Left lung (tissue), 10 donors: Measurements from ENCODE around the gene SLC26A11. TPM values are rescaled to one million over a fixed set of nuclear protein-coding genes. Genes with fewer than 3 reads are reported as not detected.

Experiments used
- ATAC-seq: fragments of 200-7000 bp; cut with Tn5 transposase; one replicate; pipeline ENCODE4 v1.9.1; 2020; ENCODE audit warnings: moderate library complexity
- DNase-seq, 4 donors: peaks; one replicate each; pipeline ENCODE4 v3.0.0-alpha.2; 2013 to 2020
- H3K27ac ChIP-seq, 2 donors: fragments of 200-600 bp; sonication (generic) in 1 of 2; one replicate each; pipeline versions ENCODE4 v1.5.0 to v1.8.0; 2020 to 2021
- H3K27me3 ChIP-seq, 2 donors: fragments of 200-600 bp; sonication (generic) in 1 of 2; one replicate each; pipeline versions ENCODE4 v1.5.0 to v1.8.0; 2020 to 2021
- H3K36me3 ChIP-seq, 2 donors: fragments of 200-600 bp; sonication (generic) in 1 of 2; one replicate each; pipeline versions ENCODE4 v1.5.0 to v1.8.0; 2020 to 2021
- H3K4me1 ChIP-seq, 2 donors: fragments of 200-600 bp; one replicate each; pipeline ENCODE4 v1.8.0; 2021
- H3K4me3 ChIP-seq, 2 donors: fragments of 200-600 bp; sonication (generic) in 1 of 2; one replicate each; pipeline versions ENCODE4 v1.5.0 to v1.8.0; 2020 to 2021; ENCODE audit warnings: mild to moderate bottlenecking in 1 of 2
- H3K9me3 ChIP-seq, 2 donors: fragments of 200-600 bp; sonication (generic) in 1 of 2; one replicate each; pipeline versions ENCODE4 v1.5.0 to v1.8.0; 2020 to 2021
- CTCF ChIP-seq, 2 donors: fragments of 200-600 bp; sonication (generic) in 1 of 2; IDR thresholded peaks; one replicate each; pipeline versions ENCODE4 v1.5.0 to v1.8.0; 2021; ENCODE audit warnings: antibody characterized with exemption in 2 of 2
- intact Hi-C, 2 donors: fragments of 100-400 bp; cut with DNase I; formaldehyde crosslinking; loops; one replicate each; pipeline versions ENCODE4 v1.11.2 to v1.14.2; 2022
- polyA plus RNA-seq, 6 donors: library from polyadenylated mRNA; unstranded; fragments of 120-200 nt; gene quantifications; one replicate each; pipeline ENCODE4 v1.2.1, GENCODE V29; 2013; ENCODE audit not compliant: insufficient read length in 6 of 6
- total RNA-seq, 2 donors: library from RNA; stranded (reverse); fragmentation: NEBNext Ultra II Directional; extraction: Animal tissue kit (Norgen Biotek cat#: 25700); gene quantifications; one replicate each; pipeline ENCODE4 v1.2.1, GENCODE V29; 2021
- donor health status: DM: no; HTN: yes; CAD: no.
- donor health status: DM: no; HTN: no; CAD: no.

Gene SLC26A11
- total and polyA plus RNA-seq, 8 donors: 22.3 to 36.0 (median 24.6) TPM

GRCh38 chr17:80201446-80201845 lies 18.8 kb upstream of the SLC26A11 start:
- Histone ChIP-seq H3K4me3 (no peak overlapping the region), H3K27me3 (no peaks in the 10 kb centered on the region), H3K9me3 (no peaks in the 10 kb centered on the region), H3K27ac (no peak overlapping the region), H3K36me3 (peaks cover 0 to 8% of the 10 kb centered on the region in 2 donors), H3K4me1 (no peaks in the 10 kb centered on the region)
- DNase-seq (no peak), ATAC-seq (no peak)
- no peak for TF ChIP-seq CTCF (IDR thresholded peaks at IDR 0.05)
- intact Hi-C loops: no loop called here

GRCh38 chr17:80202197-80202596 lies 18.0 kb upstream of the SLC26A11 start:
- H3K27ac ChIP-seq: no peak overlapping the region
- H3K4me1 ChIP-seq: no peaks in the 10 kb centered on the region
- H3K9me3 ChIP-seq: no peaks in the 10 kb centered on the region
- no peak for DNase-seq
- H3K36me3 ChIP-seq: peaks cover 0 to 8% of the 10 kb centered on the region in 2 donors
- H3K4me3 ChIP-seq: no peak overlapping the region
- ATAC-seq: no peak
- H3K27me3 ChIP-seq: no peaks in the 10 kb centered on the region
- TF ChIP-seq CTCF (IDR thresholded peaks at IDR 0.05): no peak
- intact Hi-C loops: no loop called here

GRCh38 chr17:80203471-80203963 lies 16.7 kb upstream of the SLC26A11 start:
- H3K9me3 ChIP-seq: no peaks in the 10 kb centered on the region
- H3K4me3 ChIP-seq: no peak overlapping the region
- intact Hi-C loops: no loop called here
- DNase-seq (no peak), ATAC-seq (no peak)
- H3K27ac ChIP-seq: no peak overlapping the region
- TF ChIP-seq CTCF (IDR thresholded peaks at IDR 0.05): no peak
- no peaks in the 10 kb centered on the region for H3K27me3 ChIP-seq
- H3K36me3 ChIP-seq: peaks cover 0 to 21% of the 10 kb centered on the region in 2 donors
- no peaks in the 10 kb centered on the region for H3K4me1 ChIP-seq

GRCh38 chr17:80204626-80205468 lies 15.4 kb upstream of the SLC26A11 start:
- DNase-seq (no peak), ATAC-seq (no peak)
- no peaks in the 10 kb centered on the region for H3K9me3 ChIP-seq
- no peak overlapping the region for H3K27ac ChIP-seq
- H3K27me3 ChIP-seq: no peaks in the 10 kb centered on the region
- TF ChIP-seq CTCF (IDR thresholded peaks at IDR 0.05): no peak
- intact Hi-C loops: no loop called here
- peaks cover 0 to 34% of the 10 kb centered on the region in 2 donors for H3K36me3 ChIP-seq
- no peak overlapping the region for H3K4me3 ChIP-seq
- H3K4me1 ChIP-seq: no peaks in the 10 kb centered on the region

GRCh38 chr17:80205811-80206210 lies 14.4 kb upstream of the SLC26A11 start:
- Histone ChIP-seq H3K36me3 (peaks cover 0 to 44% of the 10 kb centered on the region in 2 donors), H3K9me3 (no peaks in the 10 kb centered on the region), H3K27ac (no peak overlapping the region), H3K4me1 (no peaks in the 10 kb centered on the region), H3K27me3 (no peaks in the 10 kb centered on the region), H3K4me3 (no peak overlapping the region)
- intact Hi-C loops: no loop called here
- no peak for DNase-seq
- no peak for TF ChIP-seq CTCF (IDR thresholded peaks at IDR 0.05)
- ATAC-seq: no peak
